Measurements from ENCODE around the gene CX3CL1.

GRCh38 chr16:57364143-57364542 lies 8.1 kb upstream of the CX3CL1 start:
- TF ChIP-seq, protein P1, sequence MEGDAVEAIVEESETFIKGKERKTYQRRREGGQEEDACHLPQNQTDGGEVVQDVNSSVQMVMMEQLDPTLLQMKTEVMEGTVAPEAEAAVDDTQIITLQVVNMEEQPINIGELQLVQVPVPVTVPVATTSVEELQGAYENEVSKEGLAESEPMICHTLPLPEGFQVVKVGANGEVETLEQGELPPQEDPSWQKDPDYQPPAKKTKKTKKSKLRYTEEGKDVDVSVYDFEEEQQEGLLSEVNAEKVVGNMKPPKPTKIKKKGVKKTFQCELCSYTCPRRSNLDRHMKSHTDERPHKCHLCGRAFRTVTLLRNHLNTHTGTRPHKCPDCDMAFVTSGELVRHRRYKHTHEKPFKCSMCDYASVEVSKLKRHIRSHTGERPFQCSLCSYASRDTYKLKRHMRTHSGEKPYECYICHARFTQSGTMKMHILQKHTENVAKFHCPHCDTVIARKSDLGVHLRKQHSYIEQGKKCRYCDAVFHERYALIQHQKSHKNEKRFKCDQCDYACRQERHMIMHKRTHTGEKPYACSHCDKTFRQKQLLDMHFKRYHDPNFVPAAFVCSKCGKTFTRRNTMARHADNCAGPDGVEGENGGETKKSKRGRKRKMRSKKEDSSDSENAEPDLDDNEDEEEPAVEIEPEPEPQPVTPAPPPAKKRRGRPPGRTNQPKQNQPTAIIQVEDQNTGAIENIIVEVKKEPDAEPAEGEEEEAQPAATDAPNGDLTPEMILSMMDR (IDR thresholded peaks at IDR 0.05): no peak
- TF ChIP-seq POLR2A (IDR thresholded peaks at IDR 0.05) (no peak), POLR2AphosphoS5 (IDR thresholded peaks at IDR 0.05) (no peak)

Data from breast epithelium (tissue), 3 donors.